GM12872 (cell line): Measurements from ENCODE around the gene CHN1.

Experiments used
- TF ChIP-seq, protein P1 (sequence below): IDR thresholded peaks from 3 replicates; pipeline ENCODE4 v1.5.1; 2011; ENCODE audit warnings: low read depth, mild to moderate bottlenecking, low read length, moderate library complexity; ENCODE audit not compliant: insufficient read depth

The CHN1 gene

DNA sequence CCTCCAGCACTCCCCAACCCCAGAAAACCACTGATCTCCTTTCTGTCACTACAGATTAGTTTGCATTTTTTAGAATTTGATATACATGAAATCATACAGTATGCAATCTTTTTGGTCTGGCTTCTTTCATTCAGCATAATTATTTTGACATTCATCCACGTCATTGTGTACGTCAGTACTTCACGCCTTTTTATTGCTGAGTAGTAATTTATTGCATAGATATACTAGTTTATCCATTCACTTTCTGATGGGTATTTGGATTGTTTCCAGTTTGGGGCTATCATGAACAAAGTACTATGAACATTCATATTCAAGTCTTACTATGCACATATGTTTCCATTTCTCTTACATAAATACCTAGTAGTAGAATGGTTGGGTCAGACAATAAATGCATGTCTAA, 20.1 kb upstream of the CHN1 start:
- TF ChIP-seq, protein P1, sequence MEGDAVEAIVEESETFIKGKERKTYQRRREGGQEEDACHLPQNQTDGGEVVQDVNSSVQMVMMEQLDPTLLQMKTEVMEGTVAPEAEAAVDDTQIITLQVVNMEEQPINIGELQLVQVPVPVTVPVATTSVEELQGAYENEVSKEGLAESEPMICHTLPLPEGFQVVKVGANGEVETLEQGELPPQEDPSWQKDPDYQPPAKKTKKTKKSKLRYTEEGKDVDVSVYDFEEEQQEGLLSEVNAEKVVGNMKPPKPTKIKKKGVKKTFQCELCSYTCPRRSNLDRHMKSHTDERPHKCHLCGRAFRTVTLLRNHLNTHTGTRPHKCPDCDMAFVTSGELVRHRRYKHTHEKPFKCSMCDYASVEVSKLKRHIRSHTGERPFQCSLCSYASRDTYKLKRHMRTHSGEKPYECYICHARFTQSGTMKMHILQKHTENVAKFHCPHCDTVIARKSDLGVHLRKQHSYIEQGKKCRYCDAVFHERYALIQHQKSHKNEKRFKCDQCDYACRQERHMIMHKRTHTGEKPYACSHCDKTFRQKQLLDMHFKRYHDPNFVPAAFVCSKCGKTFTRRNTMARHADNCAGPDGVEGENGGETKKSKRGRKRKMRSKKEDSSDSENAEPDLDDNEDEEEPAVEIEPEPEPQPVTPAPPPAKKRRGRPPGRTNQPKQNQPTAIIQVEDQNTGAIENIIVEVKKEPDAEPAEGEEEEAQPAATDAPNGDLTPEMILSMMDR: no peak

DNA sequence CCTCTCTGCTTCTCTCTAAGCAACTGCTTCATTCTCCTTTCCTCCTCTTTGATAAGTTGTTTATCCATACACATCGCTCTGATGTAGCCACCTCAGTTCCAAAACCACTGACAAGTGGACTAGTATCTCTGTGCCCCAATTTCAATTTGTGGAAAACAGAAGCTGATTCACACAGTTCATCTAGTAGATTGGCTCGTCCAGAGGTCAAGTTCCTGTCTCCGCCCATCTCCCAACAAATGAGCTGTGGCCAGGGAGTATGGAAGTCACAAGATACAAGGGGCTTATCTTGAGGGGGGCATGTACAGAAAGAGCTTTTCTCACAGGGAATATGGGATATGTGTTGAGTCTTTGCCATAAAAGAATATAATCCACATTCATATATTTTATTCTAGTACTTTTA, 17.7 kb upstream of the CHN1 start:
- TF ChIP-seq, protein P1: no peak

DNA sequence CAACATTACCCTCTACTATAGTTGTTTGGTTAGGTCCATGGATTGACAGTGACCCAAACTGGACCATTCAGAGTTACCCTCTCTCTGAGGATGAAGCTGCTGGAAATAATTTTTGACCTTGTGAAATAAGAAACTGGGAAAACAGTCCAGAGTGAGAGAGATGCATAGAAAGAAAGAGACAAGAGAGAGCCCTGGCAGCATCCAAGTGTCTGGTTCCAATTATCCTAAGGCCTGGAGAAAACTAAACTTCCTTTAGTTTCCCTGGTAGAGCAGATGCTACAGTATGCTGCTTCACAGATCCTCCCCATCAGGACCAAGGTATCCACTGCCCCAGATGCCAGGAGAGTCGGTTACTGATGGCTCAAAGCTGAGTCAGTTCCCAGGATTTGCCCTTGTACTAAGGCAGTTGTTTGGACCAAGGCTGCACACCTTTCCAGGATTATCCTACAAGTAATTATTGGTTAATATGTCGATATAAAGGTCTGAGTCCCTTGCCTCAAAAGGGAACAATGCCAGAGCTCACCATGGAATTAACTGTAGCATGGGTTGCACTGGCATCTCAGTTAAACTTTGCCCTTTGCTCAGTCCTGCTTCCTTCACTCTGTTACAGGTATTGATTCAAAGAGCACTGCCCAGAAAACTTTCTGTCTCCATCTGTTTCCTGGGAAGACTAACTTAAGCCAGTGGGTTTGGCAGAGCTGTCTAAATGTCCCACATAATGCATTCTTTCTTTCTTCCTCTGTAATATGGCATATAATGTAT, 14.6 kb upstream of the CHN1 start:
- TF ChIP-seq, protein P1: no peak

DNA sequence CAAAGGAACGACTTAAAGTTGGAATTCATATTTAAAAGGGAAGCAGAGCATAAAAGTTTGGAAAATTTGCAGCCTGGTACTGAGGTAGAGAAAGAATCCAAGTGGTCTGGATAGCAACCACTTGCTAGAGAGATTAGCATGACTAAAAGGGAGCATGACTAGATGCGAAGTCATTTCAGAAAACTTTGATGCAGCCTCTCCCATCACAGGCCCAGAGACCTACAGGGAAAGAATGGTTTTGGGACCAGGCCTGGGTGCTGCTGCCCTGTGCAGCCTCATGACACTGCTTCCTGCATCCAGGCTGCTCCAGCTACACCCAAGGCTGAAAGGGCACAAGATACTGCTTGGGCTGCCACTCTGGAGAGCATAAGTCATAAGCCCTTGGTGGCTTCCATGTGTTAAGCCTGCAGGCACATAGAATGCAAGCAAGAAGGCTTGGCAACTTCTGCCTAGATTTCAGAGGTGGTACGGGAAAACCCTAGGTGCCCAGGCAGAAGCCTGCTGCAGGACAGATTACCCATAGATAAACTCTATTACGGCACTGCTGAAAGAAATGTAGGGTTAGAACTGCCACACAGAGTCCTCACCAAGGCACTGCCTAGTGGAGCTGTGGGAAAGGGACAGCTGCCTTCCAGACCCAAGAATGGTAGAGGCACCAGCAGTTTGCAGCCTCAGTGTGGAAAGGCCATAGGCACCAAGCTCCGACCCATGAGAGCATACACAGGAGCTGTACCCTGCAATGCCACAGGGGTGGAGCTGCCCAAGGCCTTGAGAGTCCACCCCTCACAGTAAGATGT, 12.6 kb upstream of the CHN1 start:
- TF ChIP-seq, protein P1: no peak

DNA sequence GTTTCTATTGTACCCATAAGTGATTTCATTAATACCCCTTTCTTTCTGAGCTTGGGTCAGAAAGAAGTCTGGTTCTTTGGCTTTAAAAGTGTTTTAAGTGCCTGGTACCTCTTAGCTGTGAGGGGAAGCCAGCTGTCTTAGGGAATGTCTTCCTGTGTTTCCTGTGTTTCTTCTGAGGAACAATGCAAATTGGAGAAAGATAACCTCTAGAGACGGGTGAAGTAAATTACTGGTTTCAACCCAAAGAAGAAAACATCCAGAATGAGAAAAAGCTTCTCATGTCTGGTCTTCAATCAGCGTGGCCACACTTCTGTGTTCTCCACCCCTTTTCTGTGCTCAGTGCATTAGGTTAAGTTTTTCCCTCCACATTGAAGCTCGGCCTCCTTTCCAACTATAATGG, 10.2 kb upstream of the CHN1 start:
- TF ChIP-seq, protein P1: no peak

DNA sequence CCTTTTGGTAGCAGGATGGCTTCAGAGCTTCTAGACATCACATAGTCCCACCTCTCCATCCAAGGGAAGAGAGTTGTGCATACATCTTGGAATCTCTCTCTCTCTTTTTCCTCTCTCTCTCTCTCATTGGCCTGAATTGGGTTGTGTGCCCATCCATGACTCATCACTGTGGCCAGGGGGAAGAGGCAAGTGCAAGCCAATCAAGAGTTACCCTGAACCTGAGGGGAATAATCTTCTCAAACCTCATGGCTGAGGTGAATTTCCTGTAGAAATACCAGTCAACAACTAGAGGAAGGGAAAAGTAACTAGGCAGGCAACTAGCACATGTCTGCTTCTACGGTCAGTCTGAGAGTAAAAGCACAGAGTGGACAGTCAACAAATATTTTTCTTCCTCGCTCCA, 7.3 kb upstream of the CHN1 start:
- TF ChIP-seq, protein P1: no peak

DNA sequence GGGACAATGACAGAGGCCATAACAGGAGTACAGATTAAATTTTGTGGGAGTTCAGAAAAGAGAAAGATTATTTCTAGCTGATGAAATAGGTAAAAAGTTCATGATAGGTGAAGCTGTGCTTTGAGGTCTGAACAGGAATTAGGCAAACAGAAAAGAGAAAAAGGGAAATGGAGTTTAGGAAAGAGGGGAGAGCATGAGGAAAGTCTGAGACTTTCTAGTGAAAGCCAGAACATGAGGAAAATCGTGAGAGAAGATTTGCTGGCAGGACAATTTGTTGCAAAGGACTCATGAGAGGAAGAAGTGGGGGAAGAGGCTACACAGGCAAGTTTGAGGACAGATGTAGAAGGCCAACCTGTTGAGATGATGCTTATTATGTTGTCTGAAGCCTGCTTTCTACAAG, 6.3 kb upstream of the CHN1 start:
- TF ChIP-seq, protein P1: no peak
